ENCODE measurements around the gene KLHL7.

DNA sequence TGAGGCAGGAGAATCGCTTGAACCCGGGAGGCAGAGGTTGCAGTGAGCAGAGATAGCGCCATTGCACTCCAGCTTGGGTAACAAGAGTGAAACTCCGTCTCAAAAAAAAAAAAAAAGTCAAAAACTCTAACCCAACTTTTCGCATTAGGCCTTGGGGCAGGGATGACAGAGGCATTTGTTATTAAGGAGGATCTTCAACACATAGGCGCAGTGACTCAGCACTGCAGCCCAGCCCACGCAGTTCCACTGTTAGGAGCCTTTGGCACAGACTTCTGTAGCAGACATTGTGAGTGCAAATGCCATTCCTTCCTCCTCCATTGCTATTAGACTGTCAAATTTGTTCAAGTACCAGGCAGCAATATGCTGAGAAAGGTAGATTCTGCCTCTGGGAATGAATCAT is 43.1 kb upstream of the KLHL7 start:
- no peak for TF ChIP-seq GATA3 (IDR thresholded peaks at IDR 0.05; ENCODE audit: low read depth, low read length)
- TF ChIP-seq GATA2 (IDR thresholded peaks at IDR 0.05; ENCODE audit: low read depth, low read length), result no peak

Data from SH-SY5Y (cell line).